Loucy (cell line): ENCODE data around the gene ABHD10.

Source experiments
- H2AFZ ChIP-seq: fragments of 200-600 bp; sonication (generic); 2 replicates; pipeline ENCODE4 v1.6.0; 2016; ENCODE audit warnings: antibody characterized with exemption, mild to moderate bottlenecking, low read length, moderate library complexity
- H3F3A ChIP-seq: fragments of 200-600 bp; 2 replicates; pipeline ENCODE4 v1.6.0; 2016; ENCODE audit warnings: antibody characterized with exemption, low read depth, mild to moderate bottlenecking
- H3K27me3 ChIP-seq: fragments of 200-600 bp; sonication (generic); 2 replicates; pipeline ENCODE4 v1.6.1; 2014; ENCODE audit warnings: low read length, mild to moderate bottlenecking; ENCODE audit not compliant: insufficient read depth, poor library complexity, severe bottlenecking
- H3K36me3 ChIP-seq: fragments of 200-600 bp; sonication (generic); 2 replicates; pipeline ENCODE4 v1.6.1; 2016; ENCODE audit warnings: low read length; ENCODE audit not compliant: insufficient read depth
- H3K4me1 ChIP-seq: fragments of 200-600 bp; sonication (generic); 2 replicates; pipeline ENCODE4 v1.5.1; 2014; ENCODE audit warnings: low read length, mild to moderate bottlenecking; ENCODE audit not compliant: insufficient read depth, poor library complexity, severe bottlenecking
- H3K4me2 ChIP-seq: fragments of 200-600 bp; sonication (generic); 2 replicates; pipeline ENCODE4 v1.6.0; 2014; ENCODE audit warnings: antibody characterized with exemption, low read length, low read depth, mild to moderate bottlenecking; ENCODE audit not compliant: poor library complexity, severe bottlenecking
- H3K4me3 ChIP-seq: fragments of 200-600 bp; sonication (generic); 2 replicates; pipeline ENCODE4 v1.5.1; 2014; ENCODE audit warnings: low read length, mild to moderate bottlenecking, mixed read lengths; ENCODE audit not compliant: poor library complexity, severe bottlenecking
- H3K79me2 ChIP-seq: fragments of 200-600 bp; sonication (generic); 2 replicates; pipeline ENCODE4 v1.6.1; 2014; ENCODE audit warnings: low read length; ENCODE audit not compliant: insufficient read depth
- H3K9ac ChIP-seq: fragments of 200-600 bp; sonication (generic); 2 replicates; pipeline ENCODE4 v1.6.0; 2014; ENCODE audit warnings: mild to moderate bottlenecking, low read depth, low read length, moderate library complexity; ENCODE audit not compliant: poor library complexity, severe bottlenecking
- H3K9me2 ChIP-seq: fragments of 200-600 bp; sonication (generic); replicated peaks from 2 replicates; pipeline ENCODE4 v1.6.1; 2016; ENCODE audit warnings: low read depth, low read length, mixed read lengths
- H3K9me3 ChIP-seq: fragments of 200-600 bp; sonication (generic); 2 replicates; pipeline ENCODE4 v1.6.1; 2014; ENCODE audit warnings: mild to moderate bottlenecking, antibody characterized with exemption, low read length, low read depth; ENCODE audit not compliant: insufficient read depth
- H4K20me1 ChIP-seq: fragments of 200-600 bp; sonication (generic); 2 replicates; pipeline ENCODE4 v1.6.0; 2014; ENCODE audit warnings: antibody characterized with exemption, low read length, mild to moderate bottlenecking; ENCODE audit not compliant: insufficient read depth, poor library complexity, severe bottlenecking
- CTCF ChIP-seq: fragments of 200-600 bp; sonication (generic); conservative IDR thresholded peaks from 2 replicates; pipeline ENCODE4 v1.5.1; 2014; ENCODE audit warnings: mild to moderate bottlenecking, antibody characterized with exemption, low read length
- EZH2phosphoT487 ChIP-seq: fragments of 200-600 bp; IDR thresholded peaks from 2 replicates; pipeline ENCODE4 v1.6.1; 2018; ENCODE audit warnings: antibody characterized with exemption, mild to moderate bottlenecking, moderate library complexity, borderline replicate concordance

The ABHD10 gene

GRCh38 chr3:111956995-111957734, 21.7 kb upstream of the ABHD10 start:
- Histone ChIP-seq H4K20me1 (no peaks in the 10 kb centered on the region), H3K27me3 (no peaks in the 10 kb centered on the region), H2AFZ (no peak overlapping the region), H3K4me2 (no peak overlapping the region), H3K9me3 (no peaks in the 10 kb centered on the region), H3K79me2 (no peaks in the 10 kb centered on the region), H3F3A (no peaks in the 10 kb centered on the region), H3K9ac (no peak overlapping the region), H3K4me3 (no peak overlapping the region), H3K9me2 (no peaks in the 10 kb centered on the region), H3K36me3 (no peaks in the 10 kb centered on the region), H3K4me1 (peaks cover 6% of the 10 kb centered on the region)
- TF ChIP-seq EZH2phosphoT487 (no peak), CTCF (no peak)

GRCh38 chr3:111961461-111962164, 17.2 kb upstream of the ABHD10 start:
- H3K9me2 ChIP-seq: no peaks in the 10 kb centered on the region
- no peaks in the 10 kb centered on the region for H3K36me3 ChIP-seq
- H4K20me1 ChIP-seq: no peaks in the 10 kb centered on the region
- no peaks in the 10 kb centered on the region for H3K27me3 ChIP-seq
- no peaks in the 10 kb centered on the region for H3F3A ChIP-seq
- no peaks in the 10 kb centered on the region for H3K9me3 ChIP-seq
- no peaks in the 10 kb centered on the region for H3K79me2 ChIP-seq
- H3K4me2 ChIP-seq: no peak overlapping the region
- TF ChIP-seq CTCF (no peak), EZH2phosphoT487 (no peak)
- peaks cover 6% of the 10 kb centered on the region for H3K4me1 ChIP-seq
- no peak overlapping the region for H3K4me3 ChIP-seq
- no peak overlapping the region for H3K9ac ChIP-seq
- no peak overlapping the region for H2AFZ ChIP-seq

DNA sequence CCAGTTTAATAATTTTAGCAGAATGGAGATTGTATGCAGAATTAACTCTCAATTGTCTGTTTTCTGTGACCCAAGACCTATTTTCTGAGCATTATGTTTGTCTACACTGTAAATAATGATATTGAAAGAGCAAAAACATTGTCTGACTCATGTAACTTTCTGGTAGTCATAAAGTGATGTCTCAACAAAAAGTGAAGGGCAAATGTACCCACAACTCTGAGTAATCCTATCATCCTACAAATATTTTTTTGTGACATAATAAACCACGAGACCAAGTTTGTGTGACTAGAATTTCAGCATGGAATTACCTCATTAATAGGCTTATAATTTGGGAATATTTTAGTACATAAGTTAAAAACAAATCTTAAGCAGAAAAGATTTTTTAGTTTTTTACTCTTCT, 15.4 kb upstream of the ABHD10 start:
- Histone ChIP-seq H3K9me2 (no peaks in the 10 kb centered on the region), H3K9me3 (no peaks in the 10 kb centered on the region), H3K4me1 (peaks cover 8% of the 10 kb centered on the region), H3K36me3 (no peaks in the 10 kb centered on the region), H4K20me1 (no peaks in the 10 kb centered on the region), H3K4me2 (no peak overlapping the region), H2AFZ (no peak overlapping the region), H3K79me2 (no peaks in the 10 kb centered on the region), H3K9ac (no peak overlapping the region), H3K27me3 (no peaks in the 10 kb centered on the region), H3F3A (no peaks in the 10 kb centered on the region), H3K4me3 (no peak overlapping the region)
- TF ChIP-seq EZH2phosphoT487 (no peak), CTCF (no peak)
